Measurements from ENCODE around the gene SLBP.

The SLBP gene

GRCh38 chr4:1727117-1728031 lies 15.3 kb upstream of the SLBP start:
- DNase-seq (ENCODE audit: low read depth in 1 of 2, low spot score in 1 of 2): no peak

GRCh38 chr4:1726146-1726934 lies 14.2 kb upstream of the SLBP start:
- peak; percentile 82 to 88 for DNase-seq (ENCODE audit: low read depth in 1 of 2, low spot score in 1 of 2)

- DNase-seq (ENCODE audit: low read depth in 1 of 2, low spot score in 1 of 2): no peak
Measured at GRCh38 chr4:1725521-1725920, 13.4 kb upstream of the SLBP start.

- peak in 1 of 2 donors; percentile 53 for DNase-seq (ENCODE audit: low read depth in 1 of 2, low spot score in 1 of 2)
Measured at GRCh38 chr4:1723131-1723801, 11.1 kb upstream of the SLBP start.

GRCh38 chr4:1722551-1723118 lies 10.5 kb upstream of the SLBP start:
- no peak for DNase-seq (ENCODE audit: low read depth in 1 of 2, low spot score in 1 of 2)

- no peak for DNase-seq (ENCODE audit: low read depth in 1 of 2, low spot score in 1 of 2)
Measured at GRCh38 chr4:1721666-1722550, 9.8 kb upstream of the SLBP start.

GRCh38 chr4:1721003-1721665 lies 9.0 kb upstream of the SLBP start, which contains the start of the genes TACC3 and TMEM129:
Gene TACC3 (plus strand): TSS chr4:1721521. CDS start chr4:1723422, 1,901 bp downstream.
Gene TMEM129 (minus strand): TSS chr4:1721323. CDS start chr4:1720837, 486 bp downstream.
- DNase-seq (ENCODE audit: low read depth in 1 of 2, low spot score in 1 of 2): peak; percentile 83 to 89

- DNase-seq (ENCODE audit: low read depth in 1 of 2, low spot score in 1 of 2): no peak
Measured at GRCh38 chr4:1720163-1720983, 8.3 kb upstream of the SLBP start.

- DNase-seq (ENCODE audit: low read depth in 1 of 2, low spot score in 1 of 2): no peak
Measured at GRCh38 chr4:1718095-1718850, 6.2 kb upstream of the SLBP start.

- no peak for DNase-seq (ENCODE audit: low read depth in 1 of 2, low spot score in 1 of 2)
Measured at GRCh38 chr4:1717129-1718094, 5.3 kb upstream of the SLBP start.

GRCh38 chr4:1716065-1716945 lies 4.2 kb upstream of the SLBP start:
- no peak for DNase-seq (ENCODE audit: low read depth in 1 of 2, low spot score in 1 of 2)

- DNase-seq (ENCODE audit: low read depth in 1 of 2, low spot score in 1 of 2): no peak
Measured at GRCh38 chr4:1715002-1715758, 3.1 kb upstream of the SLBP start.

GRCh38 chr4:1714303-1715001 lies 2.3 kb upstream of the SLBP start:
- DNase-seq (ENCODE audit: low read depth in 1 of 2, low spot score in 1 of 2): no peak

Data from activated CD4-positive, alpha-beta T cell treated with anti-CD3 and anti-CD28 coated beads, Interleukin-2, amount 50 U/mL, for 24 hours (primary cell).